AG10803 (cell line): ENCODE results near the gene OLIG1.

Experiments
- DNase-seq: peaks from one replicate; pipeline ENCODE4 v3.0.0; 2010; ENCODE audit warnings: low read depth
- H3K4me3 ChIP-seq: 2 replicates; pipeline ENCODE4 v1.5.1; 2011; ENCODE audit warnings: mild to moderate bottlenecking, low read length, control low read depth
- CTCF ChIP-seq: conservative IDR thresholded peaks from 2 replicates; pipeline ENCODE4 v1.5.1; 2011; ENCODE audit warnings: mild to moderate bottlenecking, low read length, control low read depth, inconsistent platforms

Gene OLIG1

GRCh38 chr21:33023574-33024200 is 46.3 kb upstream of the OLIG1 start:
- H3K4me3 ChIP-seq, result no peak overlapping the region
- DNase-seq, result no peak
- no peak for TF ChIP-seq CTCF

- no peak for DNase-seq
- no peak for TF ChIP-seq CTCF
- H3K4me3 ChIP-seq, result no peak overlapping the region
Measured at GRCh38 chr21:33024201-33025103, 45.5 kb upstream of the OLIG1 start.

GRCh38 chr21:33025106-33025488 is 44.8 kb upstream of the OLIG1 start:
- DNase-seq, result no peak
- H3K4me3 ChIP-seq, result no peak overlapping the region
- no peak for TF ChIP-seq CTCF

GRCh38 chr21:33025489-33026442 is 44.2 kb upstream of the OLIG1 start, which contains the start of gene OLIG2:
TSS of gene OLIG2 (plus strand) at chr21:33025935. CDS start at chr21:33026863, 928 bp downstream.
- TF ChIP-seq CTCF, result no peak
- H3K4me3 ChIP-seq, result no peak within 1 kb of the TSS
- DNase-seq, result no peak

GRCh38 chr21:33026443-33026858 is 43.5 kb upstream of the OLIG1 start:
- H3K4me3 ChIP-seq, result no peak overlapping the region
- no peak for TF ChIP-seq CTCF
- no peak for DNase-seq

- TF ChIP-seq CTCF, result no peak
- DNase-seq, result no peak
- no peak overlapping the region for H3K4me3 ChIP-seq
Measured at GRCh38 chr21:33026878-33027400, 43.0 kb upstream of the OLIG1 start.
